Gastroesophageal sphincter (tissue), 3 donors: ENCODE data around the gene KIDINS220.

Source experiments
- POLR2A ChIP-seq, 2 donors: fragments of 450-650 bp; IDR thresholded peaks; one replicate each; pipeline ENCODE4 v1.6.1; 2017; ENCODE audit warnings: antibody characterized with exemption in 2 of 2, mild to moderate bottlenecking in 2 of 2, moderate library complexity in 1 of 2
- POLR2AphosphoS5 ChIP-seq: sonication (generic); formaldehyde crosslinking; IDR thresholded peaks from one replicate; pipeline ENCODE4 v1.6.1; 2017; ENCODE audit warnings: antibody characterized with exemption
- TF ChIP-seq, protein P1 (sequence below), 4 experiments: fragments of 200-600 bp in 2 of 4; fragments of 450-650 bp in 2 of 4; sonication (generic) in 1 of 4; IDR thresholded peaks; one replicate each; pipeline ENCODE4 v1.5.1; 2017 to 2019; ENCODE audit warnings: antibody characterized with exemption in 4 of 4, mild to moderate bottlenecking in 2 of 4, moderate library complexity in 2 of 4

- TF ChIP-seq POLR2A (IDR thresholded peaks at IDR 0.05) (no peak), POLR2AphosphoS5 (no peak)
- TF ChIP-seq, protein P1, sequence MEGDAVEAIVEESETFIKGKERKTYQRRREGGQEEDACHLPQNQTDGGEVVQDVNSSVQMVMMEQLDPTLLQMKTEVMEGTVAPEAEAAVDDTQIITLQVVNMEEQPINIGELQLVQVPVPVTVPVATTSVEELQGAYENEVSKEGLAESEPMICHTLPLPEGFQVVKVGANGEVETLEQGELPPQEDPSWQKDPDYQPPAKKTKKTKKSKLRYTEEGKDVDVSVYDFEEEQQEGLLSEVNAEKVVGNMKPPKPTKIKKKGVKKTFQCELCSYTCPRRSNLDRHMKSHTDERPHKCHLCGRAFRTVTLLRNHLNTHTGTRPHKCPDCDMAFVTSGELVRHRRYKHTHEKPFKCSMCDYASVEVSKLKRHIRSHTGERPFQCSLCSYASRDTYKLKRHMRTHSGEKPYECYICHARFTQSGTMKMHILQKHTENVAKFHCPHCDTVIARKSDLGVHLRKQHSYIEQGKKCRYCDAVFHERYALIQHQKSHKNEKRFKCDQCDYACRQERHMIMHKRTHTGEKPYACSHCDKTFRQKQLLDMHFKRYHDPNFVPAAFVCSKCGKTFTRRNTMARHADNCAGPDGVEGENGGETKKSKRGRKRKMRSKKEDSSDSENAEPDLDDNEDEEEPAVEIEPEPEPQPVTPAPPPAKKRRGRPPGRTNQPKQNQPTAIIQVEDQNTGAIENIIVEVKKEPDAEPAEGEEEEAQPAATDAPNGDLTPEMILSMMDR (IDR thresholded peaks at IDR 0.05) = no peak
Observed at GRCh38 chr2:8720741-8721140, 116.7 kb downstream of the KIDINS220 start.
